Gastrocnemius medialis (tissue), 4 donors: ENCODE results near the gene DNAJB13.

Experiments used
- CTCF ChIP-seq, 5 experiments: fragments of 450-650 bp in 3 of 5; fragments of 200-600 bp in 2 of 5; sonication (generic) in 2 of 5; IDR thresholded peaks in 4 of 5; conservative IDR thresholded peaks in 1 of 5; 1 replicate in 4 of 5; 2 replicates in 1 of 5; pipeline ENCODE4 v1.5.1; 2016 to 2019; ENCODE audit warnings: antibody characterized with exemption in 5 of 5, mild to moderate bottlenecking in 3 of 5, moderate library complexity in 3 of 5
- POLR2A ChIP-seq, 2 donors: fragments of 450-650 bp; IDR thresholded peaks; one replicate each; pipeline ENCODE4 v1.6.1; 2017; ENCODE audit warnings: antibody characterized with exemption in 2 of 2, mild to moderate bottlenecking in 2 of 2, moderate library complexity in 2 of 2

DNA sequence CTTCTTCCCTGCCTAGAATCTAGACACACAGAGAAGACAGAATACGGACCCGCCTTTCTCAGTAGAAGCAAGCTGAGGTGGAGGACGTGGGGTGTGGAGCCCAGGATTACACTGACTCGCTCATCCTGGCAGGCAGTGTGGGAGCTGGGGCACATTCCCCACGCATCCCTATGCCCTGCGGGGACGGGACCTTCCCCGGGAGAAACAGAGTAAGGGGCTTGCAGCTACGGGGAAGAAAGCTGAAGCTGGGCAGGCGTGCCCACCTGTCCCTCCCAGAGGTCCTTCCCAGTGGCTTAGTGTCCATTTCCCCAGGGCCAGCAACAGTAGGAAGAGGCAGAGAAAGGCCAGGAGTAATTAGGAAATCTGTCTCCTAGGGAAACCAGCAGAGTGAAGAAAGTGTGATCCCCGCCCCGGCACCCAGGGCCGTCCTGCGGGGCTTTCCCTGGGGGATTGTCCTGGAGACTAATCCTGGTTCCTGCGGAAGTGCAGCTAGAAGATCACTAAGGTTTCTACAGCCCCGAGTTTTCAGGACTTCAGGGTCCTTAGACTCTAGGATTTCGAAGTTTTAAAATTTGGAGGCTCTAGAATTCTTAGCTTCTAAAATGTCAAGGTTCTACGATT, 7.8 kb downstream of the DNAJB13 start:
- TF ChIP-seq CTCF (IDR thresholded peaks at IDR 0.05 in 4 of 5, conservative IDR thresholded peaks at IDR 0.05 in 1 of 5): no peak
- no peak for TF ChIP-seq POLR2A (IDR thresholded peaks at IDR 0.05)
